Measurements from ENCODE around the gene RNF157. TPM values are rescaled to one million over a fixed set of nuclear protein-coding genes. Genes with fewer than 3 reads are reported as not detected.

Gene RNF157
- total and polyA plus RNA-seq, 2 of the 13 experiments (the other 11 are each of a cell fraction or from before 2014, with no cell fraction given), result 0.44 to 1.5 TPM

DNA sequence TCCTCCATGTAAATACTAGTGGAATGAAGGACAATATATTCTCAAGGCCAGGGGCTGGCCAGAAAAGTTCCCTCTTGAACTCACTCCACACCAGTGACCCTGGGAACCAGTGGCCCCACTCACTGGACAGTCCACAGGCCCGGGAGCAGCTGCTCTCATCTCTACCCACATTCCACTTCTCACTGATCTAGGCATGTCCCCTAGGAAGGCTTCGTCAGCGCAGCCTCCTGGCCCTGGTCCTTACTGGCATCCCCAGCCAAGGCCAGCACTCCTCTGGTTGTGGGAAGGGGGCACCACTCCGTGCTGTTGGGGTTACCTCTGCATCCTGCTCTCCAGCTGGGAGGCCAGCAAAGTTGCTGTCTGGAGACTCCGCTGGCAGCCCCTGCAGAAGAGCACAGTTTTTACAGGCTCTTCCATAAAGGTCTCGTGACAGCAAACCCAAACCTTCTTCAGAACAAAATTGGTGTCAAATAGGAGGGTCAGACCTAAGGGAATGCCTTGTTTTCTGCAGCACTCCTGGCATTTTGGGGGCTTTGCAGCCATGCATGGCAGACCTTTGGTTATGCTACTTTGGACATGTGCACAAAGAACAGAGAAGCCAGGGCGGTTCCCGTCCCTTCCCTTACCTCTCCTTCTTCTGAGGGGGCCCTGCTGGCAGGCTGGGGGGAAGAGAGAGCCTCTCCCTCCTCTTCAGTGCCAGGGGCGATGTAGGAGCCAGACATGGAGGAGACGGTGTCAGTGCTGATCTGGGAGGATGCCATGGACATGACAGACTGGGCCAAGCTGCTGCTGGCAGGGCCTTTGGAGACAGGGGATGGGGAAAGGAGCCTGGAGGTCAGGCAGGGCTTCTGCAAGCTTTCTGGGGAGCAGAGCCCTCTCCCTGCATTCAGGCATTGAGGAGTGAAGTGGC, 85.1 kb downstream of the RNF157 start:
- Histone ChIP-seq H3K4me1 (ENCODE audit: insufficient read depth, low read length) (peaks cover 11% of the 10 kb centered on the region), H3K9me3 (ENCODE audit: low read length) (no peaks in the 10 kb centered on the region), H3K27me3 (ENCODE audit: control insufficient read depth in 1 of 2, insufficient read depth in 2 of 2, low read length in 2 of 2) (peaks cover 0 to 20% of the 10 kb centered on the region in 2 experiments; a peak in 2 of 5 replicates), H3K27ac (ENCODE audit: extremely low read length, insufficient read depth, low read length) (no peak overlapping the region), H3K4me3 (replicated peaks in 1 of 3; ENCODE audit: insufficient read depth in 1 of 3, low read depth in 2 of 3, low read length in 3 of 3) (no peak overlapping the region), H3K79me2 (ENCODE audit: insufficient read depth, low read length) (no peaks in the 10 kb centered on the region), H3K36me3 (replicated peaks in 1 of 2; ENCODE audit: control insufficient read depth in 1 of 2, insufficient read depth in 2 of 2, low read length in 2 of 2) (no peaks in the 10 kb centered on the region), H4K20me1 (ENCODE audit: insufficient read depth, low read length) (no peaks in the 10 kb centered on the region), H2AFZ (ENCODE audit: low read length) (no peak overlapping the region), H3K9ac (ENCODE audit: insufficient read depth, low read depth, low read length) (no peak overlapping the region), H3K4me2 (ENCODE audit: low read depth, low read length) (no peak overlapping the region)
- no peak for FAIRE-seq
- no TSS peak for BruUV-seq (replicated peaks)
- WGBS (ENCODE audit: low lambda C conversion rate), result 37% methylated on average over 9 of the region's 10 CpGs
- in situ Hi-C loops (cut with HindIII; ENCODE audit: extremely low pct_ligation_motif_present, low pct_unique_long_range_greater_than_20kb) (loop anchor here (5.0 kb wide), 1 partner anchor 33 kb away; no protein-coding TSS in a partner anchor), intact Hi-C loops (cut with micrococcal nuclease; ENCODE audit: unreplicated experiment) (no loop called here)
- peak; percentile 29; the same call in 2 of the 3 replicates for ATAC-seq
- CTCF ChIA-PET (ENCODE audit: low intra/inter-chr PET ratio, low total read pairs), result interaction anchor here (2.1 to 4.1 kb wide), 2 partner anchors 30 to 34 kb away, joined by 11 to 20 read pairs; no protein-coding TSS in a partner anchor
- DNase-seq (ENCODE audit: low spot score), result no peak
- POLR2A ChIA-PET, result interaction anchor here (0.6 to 1.3 kb wide), 2 partner anchors 25 to 1973 kb away, joined by 3 read pairs; partner anchors contain the start of gene TMC6
- TF ChIP-seq SRSF9 (IDR thresholded peaks at IDR 0.05; ENCODE audit: borderline replicate concordance, insufficient read depth, low read depth, low read length, poor library complexity, severe bottlenecking) (no peak), ZNF142 (CRISPR knock-in tag; IDR thresholded peaks at IDR 0.05) (no peak), ZSCAN25 (CRISPR knock-in tag; IDR thresholded peaks at IDR 0.05) (no peak), SNRNP70 (IDR thresholded peaks at IDR 0.05; ENCODE audit: low read depth, low read length) (no peak), ZNF879 (CRISPR knock-in tag; IDR thresholded peaks at IDR 0.05) (no peak), ZNF276 (CRISPR knock-in tag; IDR thresholded peaks at IDR 0.05; ENCODE audit: low read depth) (no peak)
- TF ChIP-seq, protein P1, sequence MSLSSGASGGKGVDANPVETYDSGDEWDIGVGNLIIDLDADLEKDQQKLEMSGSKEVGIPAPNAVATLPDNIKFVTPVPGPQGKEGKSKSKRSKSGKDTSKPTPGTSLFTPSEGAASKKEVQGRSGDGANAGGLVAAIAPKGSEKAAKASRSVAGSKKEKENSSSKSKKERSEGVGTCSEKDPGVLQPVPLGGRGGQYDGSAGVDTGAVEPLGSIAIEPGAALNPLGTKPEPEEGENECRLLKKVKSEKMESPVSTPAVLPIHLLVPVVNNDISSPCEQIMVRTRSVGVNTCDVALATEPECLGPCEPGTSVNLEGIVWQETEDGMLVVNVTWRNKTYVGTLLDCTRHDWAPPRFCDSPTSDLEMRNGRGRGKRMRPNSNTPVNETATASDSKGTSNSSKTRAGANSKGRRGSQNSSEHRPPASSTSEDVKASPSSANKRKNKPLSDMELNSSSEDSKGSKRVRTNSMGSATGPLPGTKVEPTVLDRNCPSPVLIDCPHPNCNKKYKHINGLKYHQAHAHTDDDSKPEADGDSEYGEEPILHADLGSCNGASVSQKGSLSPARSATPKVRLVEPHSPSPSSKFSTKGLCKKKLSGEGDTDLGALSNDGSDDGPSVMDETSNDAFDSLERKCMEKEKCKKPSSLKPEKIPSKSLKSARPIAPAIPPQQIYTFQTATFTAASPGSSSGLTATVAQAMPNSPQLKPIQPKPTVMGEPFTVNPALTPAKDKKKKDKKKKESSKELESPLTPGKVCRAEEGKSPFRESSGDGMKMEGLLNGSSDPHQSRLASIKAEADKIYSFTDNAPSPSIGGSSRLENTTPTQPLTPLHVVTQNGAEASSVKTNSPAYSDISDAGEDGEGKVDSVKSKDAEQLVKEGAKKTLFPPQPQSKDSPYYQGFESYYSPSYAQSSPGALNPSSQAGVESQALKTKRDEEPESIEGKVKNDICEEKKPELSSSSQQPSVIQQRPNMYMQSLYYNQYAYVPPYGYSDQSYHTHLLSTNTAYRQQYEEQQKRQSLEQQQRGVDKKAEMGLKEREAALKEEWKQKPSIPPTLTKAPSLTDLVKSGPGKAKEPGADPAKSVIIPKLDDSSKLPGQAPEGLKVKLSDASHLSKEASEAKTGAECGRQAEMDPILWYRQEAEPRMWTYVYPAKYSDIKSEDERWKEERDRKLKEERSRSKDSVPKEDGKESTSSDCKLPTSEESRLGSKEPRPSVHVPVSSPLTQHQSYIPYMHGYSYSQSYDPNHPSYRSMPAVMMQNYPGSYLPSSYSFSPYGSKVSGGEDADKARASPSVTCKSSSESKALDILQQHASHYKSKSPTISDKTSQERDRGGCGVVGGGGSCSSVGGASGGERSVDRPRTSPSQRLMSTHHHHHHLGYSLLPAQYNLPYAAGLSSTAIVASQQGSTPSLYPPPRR (CRISPR knock-in tag; IDR thresholded peaks at IDR 0.05; ENCODE audit: borderline replicate concordance), result no peak
